Mammary epithelial cell (primary cell): ENCODE measurements around the gene BCR.

Source experiments
- EZH2 ChIP-seq: IDR thresholded peaks from 2 replicates; pipeline ENCODE4 v1.6.1; 2012; ENCODE audit warnings: low read length, inconsistent platforms, borderline replicate concordance
- TF ChIP-seq, protein P1 (sequence below), 2 donors: IDR thresholded peaks in 1 of 2; conservative IDR thresholded peaks in 1 of 2; 2 replicates each; pipeline ENCODE4 v1.5.1; 2011 to 2012; ENCODE audit warnings: inconsistent platforms in 2 of 2, low read length in 2 of 2, mild to moderate bottlenecking in 2 of 2, control low read depth in 1 of 2, low read depth in 1 of 2; ENCODE audit not compliant: insufficient read depth in 1 of 2; ENCODE audit errors: extremely low read depth in 1 of 2

DNA sequence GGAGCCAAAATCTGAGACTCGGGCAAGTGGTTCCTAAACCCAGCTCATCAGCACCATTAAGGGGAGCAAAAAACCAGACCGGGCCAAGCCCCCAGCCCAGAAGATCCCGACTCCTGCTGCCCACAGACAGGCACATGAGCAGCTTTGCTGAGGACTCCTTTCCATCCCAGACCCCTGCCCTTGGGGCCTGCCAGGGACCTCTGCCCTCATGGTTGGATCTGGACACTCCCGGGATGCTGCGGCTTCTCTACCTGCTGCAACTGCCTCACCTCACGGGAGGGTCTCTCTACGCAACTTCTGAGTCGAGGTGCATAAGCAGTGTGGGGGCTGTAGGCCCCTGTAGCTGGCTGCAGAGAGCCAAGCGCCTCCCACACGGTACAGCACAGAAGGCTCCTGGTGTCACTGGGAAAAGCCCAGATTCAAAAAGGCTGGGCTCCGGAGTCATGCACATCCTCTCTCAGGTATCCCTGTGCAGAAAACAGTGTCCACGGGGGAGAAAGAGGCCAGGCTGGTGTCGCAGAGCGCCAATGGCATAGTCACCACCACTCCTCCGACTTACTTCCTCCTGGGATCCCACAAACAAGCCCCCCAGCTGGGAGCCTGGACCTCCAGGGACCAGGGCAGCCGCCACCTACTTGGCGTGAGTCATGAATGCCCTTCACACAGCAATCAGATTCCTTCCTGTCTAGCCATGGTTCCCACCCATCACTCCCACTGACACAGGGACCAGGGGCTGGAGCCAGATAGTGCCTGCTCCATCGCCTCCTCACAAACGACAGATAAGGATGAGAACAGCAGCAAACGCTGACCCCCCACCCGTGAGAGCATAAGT is 122.1 kb downstream of the BCR start:
- TF ChIP-seq, protein P1, sequence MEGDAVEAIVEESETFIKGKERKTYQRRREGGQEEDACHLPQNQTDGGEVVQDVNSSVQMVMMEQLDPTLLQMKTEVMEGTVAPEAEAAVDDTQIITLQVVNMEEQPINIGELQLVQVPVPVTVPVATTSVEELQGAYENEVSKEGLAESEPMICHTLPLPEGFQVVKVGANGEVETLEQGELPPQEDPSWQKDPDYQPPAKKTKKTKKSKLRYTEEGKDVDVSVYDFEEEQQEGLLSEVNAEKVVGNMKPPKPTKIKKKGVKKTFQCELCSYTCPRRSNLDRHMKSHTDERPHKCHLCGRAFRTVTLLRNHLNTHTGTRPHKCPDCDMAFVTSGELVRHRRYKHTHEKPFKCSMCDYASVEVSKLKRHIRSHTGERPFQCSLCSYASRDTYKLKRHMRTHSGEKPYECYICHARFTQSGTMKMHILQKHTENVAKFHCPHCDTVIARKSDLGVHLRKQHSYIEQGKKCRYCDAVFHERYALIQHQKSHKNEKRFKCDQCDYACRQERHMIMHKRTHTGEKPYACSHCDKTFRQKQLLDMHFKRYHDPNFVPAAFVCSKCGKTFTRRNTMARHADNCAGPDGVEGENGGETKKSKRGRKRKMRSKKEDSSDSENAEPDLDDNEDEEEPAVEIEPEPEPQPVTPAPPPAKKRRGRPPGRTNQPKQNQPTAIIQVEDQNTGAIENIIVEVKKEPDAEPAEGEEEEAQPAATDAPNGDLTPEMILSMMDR (conservative IDR thresholded peaks at IDR 0.05 in 1 of 2, IDR thresholded peaks at IDR 0.05 in 1 of 2; ENCODE audit: extremely low read depth in 1 of 2, insufficient read depth in 1 of 2, low read depth in 1 of 2, low read length in 2 of 2) = no peak
- no peak for TF ChIP-seq EZH2
